Measurements from ENCODE around the gene CDC42SE1. TPM values are rescaled to one million over a fixed set of nuclear protein-coding genes. Genes with fewer than 3 reads are reported as not detected.
A peak's percentile ranks its signal among the peaks of the same experiment; 100 is the strongest.

Gene CDC42SE1
- total and polyA plus RNA-seq, 9 of the 15 experiments (the other 6 are each of a cell fraction or from before 2014, with no cell fraction given) = 78.1 to 189 (median 114) TPM

- TF ChIP-seq CREB3L1 (IDR thresholded peaks at IDR 0.05; ENCODE audit: borderline replicate concordance, low read depth) (0 out of 2 replicates have a peak, but pooled peaks have one; percentile 11), MLX (CRISPR knock-in tag; conservative IDR thresholded peaks at IDR 0.05) (no peak), C11orf30 (IDR thresholded peaks at IDR 0.05; ENCODE audit: low read depth) (peak; percentile 50; the same call in 1 of the 2 replicates), SRF (CRISPR knock-in tag; IDR thresholded peaks at IDR 0.05) (0 out of 4 replicates have a peak, but pooled peaks of 1 of the 2 experiments have one; percentile 35), SNAPC5 (CRISPR knock-in tag; IDR thresholded peaks at IDR 0.05) (no peak), KLF6 (CRISPR knock-in tag; IDR thresholded peaks at IDR 0.05; ENCODE audit: borderline replicate concordance) (0 out of 2 replicates have a peak, but pooled peaks have one; percentile 31), NR2C1 (IDR thresholded peaks at IDR 0.05) (no peak), NR2C1 (tag; IDR thresholded peaks at IDR 0.05) (no peak), STAT5A (IDR thresholded peaks at IDR 0.05; ENCODE audit: borderline replicate concordance, low read length) (no peak), ETV5 (CRISPR knock-in tag; IDR thresholded peaks at IDR 0.05; ENCODE audit: low read depth) (peak; percentile 48; the same call in 1 of the 2 replicates), RHOXF2B (CRISPR knock-in tag; conservative IDR thresholded peaks at IDR 0.05) (no peak), TEAD2 (tag; IDR thresholded peaks at IDR 0.05) (no peak), KDM1A (IDR thresholded peaks at IDR 0.05) (0 out of 4 replicates have a peak, but pooled peaks of 1 of the 2 experiments have one; percentile 17), MCM7 (IDR thresholded peaks at IDR 0.05) (no peak), ZBTB7A (IDR thresholded peaks at IDR 0.05; ENCODE audit: borderline replicate concordance, control insufficient read depth, low read depth, low read length) (peak; percentile 88), CHD1 (IDR thresholded peaks at IDR 0.05; ENCODE audit: low read length) (no peak), ZNF140 (CRISPR knock-in tag; IDR thresholded peaks at IDR 0.05) (no peak), MLLT1 (IDR thresholded peaks at IDR 0.05) (peak in 1 of 2 experiments; percentile 35; a peak in 2 of 4 replicates), NCOA1 (IDR thresholded peaks at IDR 0.05; ENCODE audit: low read depth) (peak; percentile 50; the same call in 1 of the 2 replicates), SIN3B (IDR thresholded peaks at IDR 0.05; ENCODE audit: low read depth) (no peak), TRIM25 (IDR thresholded peaks at IDR 0.05; ENCODE audit: borderline replicate concordance) (peak; percentile 65; the same call in 1 of the 2 replicates), HNRNPH1 (optimal IDR thresholded peaks at IDR 0.05; ENCODE audit: low read depth, low read length) (no peak), POLR2B (IDR thresholded peaks at IDR 0.05; ENCODE audit: low read depth, partially characterized antibody) (peak; percentile 46), DMBX1 (CRISPR knock-in tag; IDR thresholded peaks at IDR 0.05; ENCODE audit: borderline replicate concordance) (no peak)
Observed at GRCh38 chr1:151060007-151060656, 710 bp upstream of the CDC42SE1 start, which contains the start of gene MLLT11 (continued).

All from K562 (cell line).